Endothelial cell of umbilical vein (primary cell): ENCODE data around the gene TTC33. TPM values are rescaled to one million over a fixed set of nuclear protein-coding genes. Genes with fewer than 3 reads are reported as not detected.

Experiments used
- BruUV-seq: library from RNA; stranded (reverse); fragments of 400-500 nt; replicated peaks from 2 replicates; lab custom pipeline; 2021; lab: Mats Ljungman, UMichigan
- CTCF ChIA-PET: fragments of 300-600, 350-600 bp; sonication (Branson Sonifier 250); formaldehyde crosslinking; loops from one replicate; lab custom pipeline; 2021; ENCODE audit warnings: antibody characterized with exemption, inconsistent platforms; lab: Charles Lee
- POLR2A ChIA-PET: fragments of 300-600, 350-600 bp; sonication (Branson Sonifier 250); formaldehyde crosslinking; loops from one replicate; lab custom pipeline; 2021; ENCODE audit warnings: antibody characterized with exemption, inconsistent platforms; lab: Charles Lee
- DNase-seq: peaks from one replicate; pipeline ENCODE4 v3.0.0-alpha.2; 2011; ENCODE audit warnings: low read depth, low spot score
- FAIRE-seq: peaks from 2 replicates; lab custom pipeline; 2011; peaks lifted over from hg19 to GRCh38; lab: Jason Lieb, UNC
- H2AFZ ChIP-seq: 2 replicates; pipeline ENCODE4 v1.6.0; 2012; ENCODE audit warnings: low read depth, low read length, control low read depth, inconsistent platforms
- H3K27ac ChIP-seq: 2 replicates; pipeline ENCODE4 v1.5.1; 2011; ENCODE audit warnings: low read depth, mild to moderate bottlenecking, control low read depth, low read length, moderate library complexity; ENCODE audit not compliant: insufficient read depth
- H3K27me3 ChIP-seq, 2 experiments: 2 replicates each; pipeline versions ENCODE4 v1.6.0 to v1.6.1; 2011; ENCODE audit warnings: low read length in 2 of 2, mixed read lengths in 1 of 2; ENCODE audit not compliant: control insufficient read depth in 2 of 2, insufficient read depth in 2 of 2
- H3K36me3 ChIP-seq, 2 experiments: 2 replicates in 1 of 2; 3 replicates in 1 of 2; pipeline ENCODE4 v1.5.1; 2011; ENCODE audit warnings: low read length in 2 of 2, mild to moderate bottlenecking in 1 of 2, moderate library complexity in 1 of 2; ENCODE audit not compliant: control insufficient read depth in 2 of 2, insufficient read depth in 2 of 2; ENCODE audit errors: extremely low read depth in 1 of 2
- H3K4me1 ChIP-seq: 3 replicates; pipeline ENCODE4 v1.5.1; 2011; ENCODE audit warnings: mild to moderate bottlenecking, low read length; ENCODE audit not compliant: control insufficient read depth, insufficient read depth; ENCODE audit errors: extremely low read depth
- H3K4me2 ChIP-seq: 2 replicates; pipeline ENCODE4 v1.6.1; 2011; ENCODE audit warnings: low read length, control low read depth, mixed read lengths; ENCODE audit not compliant: insufficient read depth
- H3K4me3 ChIP-seq, 3 experiments: fragments of 200-600 bp in 1 of 3; sonication (generic), shearing (Covaris generic) in 1 of 3; replicated peaks in 1 of 3; 2 replicates each; pipeline ENCODE4 v1.5.1; 2011 to 2016; ENCODE audit warnings: control low read depth in 3 of 3, low read length in 3 of 3, mild to moderate bottlenecking in 2 of 3, inconsistent platforms in 1 of 3, low read depth in 1 of 3, moderate library complexity in 1 of 3; ENCODE audit not compliant: insufficient read depth in 1 of 3
- H3K79me2 ChIP-seq: 2 replicates; pipeline ENCODE4 v1.6.0; 2012; ENCODE audit warnings: low read length, inconsistent platforms; ENCODE audit not compliant: control insufficient read depth, insufficient read depth
- H3K9ac ChIP-seq: replicated peaks from 2 replicates; pipeline ENCODE3; 2011; ENCODE audit warnings: low read length, control low read depth; ENCODE audit not compliant: insufficient read depth; ENCODE audit errors: extremely low read depth
- H3K9me1 ChIP-seq: replicated peaks from 3 replicates; pipeline ENCODE4 v1.6.0; 2011; ENCODE audit warnings: mild to moderate bottlenecking, low read length; ENCODE audit not compliant: control insufficient read depth, insufficient read depth; ENCODE audit errors: extremely low read depth
- H3K9me3 ChIP-seq: replicated peaks from 2 replicates; pipeline ENCODE4 v1.5.1; 2012; ENCODE audit warnings: low read length, inconsistent platforms; ENCODE audit not compliant: control insufficient read depth, insufficient read depth
- H4K20me1 ChIP-seq: replicated peaks from 2 replicates; pipeline ENCODE3; 2011; ENCODE audit warnings: mild to moderate bottlenecking, low read length; ENCODE audit not compliant: control insufficient read depth, insufficient read depth; ENCODE audit errors: extremely low read depth
- CTCF ChIP-seq, 2 donors: IDR thresholded peaks; 1 replicate in 1 of 2; 2 replicates in 1 of 2; pipeline ENCODE4 v1.5.1; 2011; ENCODE audit warnings: low read length in 2 of 2, mild to moderate bottlenecking in 2 of 2, moderate library complexity in 2 of 2, control low read depth in 1 of 2, inconsistent platforms in 1 of 2, low read depth in 1 of 2; ENCODE audit not compliant: insufficient read depth in 1 of 2; ENCODE audit errors: extremely low read depth in 1 of 2
- EZH2 ChIP-seq: IDR thresholded peaks from 2 replicates; pipeline ENCODE4 v1.6.1; 2012; ENCODE audit warnings: borderline replicate concordance, low read depth, mild to moderate bottlenecking, moderate library complexity, low read length, inconsistent platforms; ENCODE audit not compliant: severe bottlenecking
- FOS ChIP-seq: IDR thresholded peaks from 2 replicates; pipeline ENCODE4 v1.6.1; 2011; ENCODE audit warnings: mild to moderate bottlenecking, low read length, moderate library complexity, borderline replicate concordance; ENCODE audit not compliant: insufficient read depth
- GATA2 ChIP-seq: IDR thresholded peaks from 2 replicates; pipeline ENCODE4 v1.7.0; 2011; ENCODE audit warnings: low read depth, mild to moderate bottlenecking, moderate library complexity, mixed read lengths, low read length; ENCODE audit not compliant: insufficient read length, insufficient read depth
- JUN ChIP-seq: IDR thresholded peaks from 2 replicates; pipeline ENCODE4 v1.6.1; 2011; ENCODE audit warnings: borderline replicate concordance, low read depth; ENCODE audit not compliant: insufficient read length, insufficient read depth
- MYC ChIP-seq: IDR thresholded peaks from one replicate; pipeline ENCODE4 v1.6.1; 2011; ENCODE audit warnings: mild to moderate bottlenecking, low read depth, low read length
- POLR2A ChIP-seq: IDR thresholded peaks from 2 replicates; pipeline ENCODE4 v1.6.1; 2012; ENCODE audit warnings: low read depth, mild to moderate bottlenecking, control low read depth, low read length
- POLR2AphosphoS5 ChIP-seq: IDR thresholded peaks from 2 replicates; pipeline ENCODE4 v1.6.1; 2012; ENCODE audit warnings: low read depth, mild to moderate bottlenecking, control low read depth, low read length, moderate library complexity; ENCODE audit not compliant: insufficient read depth
- dilution Hi-C: fragments of 300-500 bp; cut with MboI; formaldehyde crosslinking; loops from one replicate; pipeline ENCODE4 v1.15.0; 2019; ENCODE audit warnings: low sequenced_read_pairs; ENCODE audit not compliant: extremely low pct_ligation_motif_present
- intact Hi-C: fragments of 100-400 bp; cut with micrococcal nuclease; formaldehyde crosslinking; loops from one replicate; pipeline ENCODE4 v1.10.0; 2022
- polyA plus RNA-seq, 4 experiments: library from polyadenylated mRNA; depleted of rRNA in 3 of 4; stranded (reverse) in 3 of 4; unstranded in 1 of 4; fragments of >200 nt; gene quantifications; 2 replicates each; pipeline versions ENCODE4 v1.2.1 to v1.2.3, GENCODE V29; 2011 to 2012; ENCODE audit warnings: missing spikeins in 1 of 4
- total RNA-seq: library from RNA; stranded (reverse); gene quantifications from 2 replicates; pipeline ENCODE4 v1.2.3, GENCODE V29; 2021
- TF ChIP-seq, protein P1 (sequence below): IDR thresholded peaks from 2 replicates; pipeline ENCODE4 v1.6.1; 2011; ENCODE audit not compliant: insufficient read depth, insufficient read length

Gene TTC33
- total and polyA plus RNA-seq, 2 donors (not counting 3 experiments of a cell fraction or from before 2014, with no cell fraction given): 2.2 to 11.7 TPM

- H3K9me3 ChIP-seq: no peaks in the 10 kb centered on the region
- DNase-seq: no peak
- POLR2A ChIA-PET: no interaction called here
- no peaks in the 10 kb centered on the region for H3K79me2 ChIP-seq
- no peaks in the 10 kb centered on the region for H3K27me3 ChIP-seq
- no peaks in the 10 kb centered on the region for H3K9me1 ChIP-seq
- H3K9ac ChIP-seq: no peak overlapping the region
- H3K4me3 ChIP-seq: no peak overlapping the region
- FAIRE-seq: no peak
- H3K4me1 ChIP-seq: peaks cover 2% of the 10 kb centered on the region
- TF ChIP-seq FOS (no peak), MYC (no peak), GATA2 (no peak), JUN (no peak), POLR2AphosphoS5 (no peak), EZH2 (no peak), CTCF (IDR thresholded peaks at IDR 0.05; ENCODE audit: extremely low read depth in 1 of 2, insufficient read depth in 1 of 2, low read depth in 1 of 2, low read length in 2 of 2) (no peak), POLR2A (no peak)
- TF ChIP-seq, protein P1, sequence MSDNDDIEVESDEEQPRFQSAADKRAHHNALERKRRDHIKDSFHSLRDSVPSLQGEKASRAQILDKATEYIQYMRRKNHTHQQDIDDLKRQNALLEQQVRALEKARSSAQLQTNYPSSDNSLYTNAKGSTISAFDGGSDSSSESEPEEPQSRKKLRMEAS: no peak
- H3K36me3 ChIP-seq: no peaks in the 10 kb centered on the region
- CTCF ChIA-PET: no interaction called here
- intact Hi-C loops: no loop called here
- no peak overlapping the region for H3K27ac ChIP-seq
- dilution Hi-C loops: no loop called here
- no peak overlapping the region for H3K4me2 ChIP-seq
- H4K20me1 ChIP-seq: no peaks in the 10 kb centered on the region
- BruUV-seq: no TSS peak
- H2AFZ ChIP-seq: no peak overlapping the region
Measured at GRCh38 chr5:40502736-40503135, 253.0 kb downstream of the TTC33 start.
